AG09309 (cell line): Measurements from ENCODE around the gene MIOS.

Source experiments
- DNase-seq: peaks from one replicate; pipeline ENCODE4 v3.0.0-alpha.2; 2010; ENCODE audit warnings: low read depth
- H3K4me3 ChIP-seq: 2 replicates; pipeline ENCODE4 v1.5.1; 2011; ENCODE audit warnings: mild to moderate bottlenecking, low read depth, low read length, moderate library complexity; ENCODE audit not compliant: control insufficient read depth
- CTCF ChIP-seq: IDR thresholded peaks from 2 replicates; pipeline ENCODE4 v1.5.1; 2011; ENCODE audit warnings: mild to moderate bottlenecking, low read depth, low read length, inconsistent platforms; ENCODE audit not compliant: insufficient read depth, control insufficient read depth; ENCODE audit errors: missing control alignments

The MIOS gene

GRCh38 chr7:7537711-7538110 lies 29.0 kb upstream of the MIOS start:
- no peak overlapping the region for H3K4me3 ChIP-seq
- DNase-seq = no peak
- TF ChIP-seq CTCF = no peak

GRCh38 chr7:7539152-7539551 lies 27.5 kb upstream of the MIOS start:
- TF ChIP-seq CTCF = no peak
- H3K4me3 ChIP-seq = no peak overlapping the region
- no peak for DNase-seq

- no peak for DNase-seq
- TF ChIP-seq CTCF = no peak
- no peak overlapping the region for H3K4me3 ChIP-seq
Observed at GRCh38 chr7:7539711-7540110, 27.0 kb upstream of the MIOS start.

GRCh38 chr7:7542251-7542835 lies 24.3 kb upstream of the MIOS start:
- no peak overlapping the region for H3K4me3 ChIP-seq
- no peak for TF ChIP-seq CTCF
- DNase-seq = no peak

GRCh38 chr7:7548407-7548806 lies 18.3 kb upstream of the MIOS start:
- DNase-seq = no peak
- no peak for TF ChIP-seq CTCF
- H3K4me3 ChIP-seq = no peak overlapping the region

GRCh38 chr7:7550663-7551062 lies 16.0 kb upstream of the MIOS start:
- no peak overlapping the region for H3K4me3 ChIP-seq
- no peak for TF ChIP-seq CTCF
- no peak for DNase-seq

- H3K4me3 ChIP-seq = no peak overlapping the region
- no peak for TF ChIP-seq CTCF
- no peak for DNase-seq
Observed at GRCh38 chr7:7552199-7552598, 14.5 kb upstream of the MIOS start.
